Measurements from ENCODE around the gene GPR153. TPM values are rescaled to one million over a fixed set of nuclear protein-coding genes. Genes with fewer than 3 reads are reported as not detected.

Gene GPR153
- total RNA-seq, 2 donors from 2014 or later = 0.62 to 1.6 TPM

- H3K27ac Mint-ChIP-seq = no peak overlapping the region
- DNase-seq (no peak), ATAC-seq (replicated peaks in 1 of 2) (no peak)
- no peak overlapping the region for H3K4me3 Mint-ChIP-seq
- no peaks in the 10 kb centered on the region for H3K4me1 Mint-ChIP-seq (ENCODE audit: low read depth)
- H3K9me3 Mint-ChIP-seq = no peaks in the 10 kb centered on the region
- no peaks in the 10 kb centered on the region for H3K27me3 Mint-ChIP-seq (ENCODE audit: low read depth)
- no peaks in the 10 kb centered on the region for H3K36me3 Mint-ChIP-seq (ENCODE audit: insufficient read depth in 2 of 2)
Observed at GRCh38 chr1:6281511-6282402, 20.9 kb upstream of the GPR153 start.

GRCh38 chr1:6280761-6281451, 20.0 kb upstream of the GPR153 start:
- Mint-ChIP-seq H3K9me3 (no peaks in the 10 kb centered on the region), H3K27ac (no peak overlapping the region), H3K36me3 (ENCODE audit: insufficient read depth in 2 of 2) (no peaks in the 10 kb centered on the region), H3K4me3 (no peak overlapping the region), H3K4me1 (ENCODE audit: low read depth) (no peaks in the 10 kb centered on the region), H3K27me3 (ENCODE audit: low read depth) (no peaks in the 10 kb centered on the region)
- DNase-seq (no peak), ATAC-seq (replicated peaks in 1 of 2) (no peak)

GRCh38 chr1:6279613-6280383, 18.9 kb upstream of the GPR153 start:
- DNase-seq = no peak
- Mint-ChIP-seq H3K4me3 (no peak overlapping the region), H3K27me3 (ENCODE audit: low read depth) (no peaks in the 10 kb centered on the region), H3K27ac (no peak overlapping the region), H3K4me1 (ENCODE audit: low read depth) (no peaks in the 10 kb centered on the region), H3K9me3 (no peaks in the 10 kb centered on the region), H3K36me3 (ENCODE audit: insufficient read depth in 2 of 2) (no peaks in the 10 kb centered on the region)
- ATAC-seq (replicated peaks in 1 of 2) = no peak

GRCh38 chr1:6279066-6279465, 18.2 kb upstream of the GPR153 start:
- H3K27me3 Mint-ChIP-seq (ENCODE audit: low read depth) = no peaks in the 10 kb centered on the region
- H3K9me3 Mint-ChIP-seq = no peaks in the 10 kb centered on the region
- no peaks in the 10 kb centered on the region for H3K36me3 Mint-ChIP-seq (ENCODE audit: insufficient read depth in 2 of 2)
- no peaks in the 10 kb centered on the region for H3K4me1 Mint-ChIP-seq (ENCODE audit: low read depth)
- ATAC-seq (replicated peaks in 1 of 2) = no peak
- H3K4me3 Mint-ChIP-seq = no peak overlapping the region
- DNase-seq = no peak
- H3K27ac Mint-ChIP-seq = no peak overlapping the region

- no peak overlapping the region for H3K27ac Mint-ChIP-seq
- no peak overlapping the region for H3K4me3 Mint-ChIP-seq
- no peak for DNase-seq
- no peaks in the 10 kb centered on the region for H3K36me3 Mint-ChIP-seq (ENCODE audit: insufficient read depth in 2 of 2)
- H3K9me3 Mint-ChIP-seq = no peaks in the 10 kb centered on the region
- no peaks in the 10 kb centered on the region for H3K27me3 Mint-ChIP-seq (ENCODE audit: low read depth)
- no peak for ATAC-seq (replicated peaks in 1 of 2)
- no peaks in the 10 kb centered on the region for H3K4me1 Mint-ChIP-seq (ENCODE audit: low read depth)
Observed at GRCh38 chr1:6278263-6278662, 17.4 kb upstream of the GPR153 start.

GRCh38 chr1:6276811-6277555, 16.1 kb upstream of the GPR153 start:
- H3K9me3 Mint-ChIP-seq = no peaks in the 10 kb centered on the region
- ATAC-seq (replicated peaks in 1 of 2) = no peak
- no peaks in the 10 kb centered on the region for H3K27me3 Mint-ChIP-seq (ENCODE audit: low read depth)
- no peaks in the 10 kb centered on the region for H3K4me1 Mint-ChIP-seq (ENCODE audit: low read depth)
- no peak overlapping the region for H3K27ac Mint-ChIP-seq
- H3K36me3 Mint-ChIP-seq (ENCODE audit: insufficient read depth in 2 of 2) = no peaks in the 10 kb centered on the region
- DNase-seq = no peak
- no peak overlapping the region for H3K4me3 Mint-ChIP-seq

- no peaks in the 10 kb centered on the region for H3K36me3 Mint-ChIP-seq (ENCODE audit: insufficient read depth in 2 of 2)
- no peaks in the 10 kb centered on the region for H3K27me3 Mint-ChIP-seq (ENCODE audit: low read depth)
- no peak for ATAC-seq (replicated peaks in 1 of 2)
- H3K4me3 Mint-ChIP-seq = no peak overlapping the region
- no peak for DNase-seq
- H3K9me3 Mint-ChIP-seq = no peaks in the 10 kb centered on the region
- H3K27ac Mint-ChIP-seq = no peak overlapping the region
- no peaks in the 10 kb centered on the region for H3K4me1 Mint-ChIP-seq (ENCODE audit: low read depth)
Observed at GRCh38 chr1:6275826-6276782, 15.2 kb upstream of the GPR153 start.

GRCh38 chr1:6274622-6275139, 13.8 kb upstream of the GPR153 start:
- no peak overlapping the region for H3K27ac Mint-ChIP-seq
- H3K9me3 Mint-ChIP-seq = no peaks in the 10 kb centered on the region
- no peaks in the 10 kb centered on the region for H3K4me1 Mint-ChIP-seq (ENCODE audit: low read depth)
- H3K36me3 Mint-ChIP-seq (ENCODE audit: insufficient read depth in 2 of 2) = no peaks in the 10 kb centered on the region
- no peak overlapping the region for H3K4me3 Mint-ChIP-seq
- no peak for ATAC-seq (replicated peaks in 1 of 2)
- DNase-seq = no peak
- no peaks in the 10 kb centered on the region for H3K27me3 Mint-ChIP-seq (ENCODE audit: low read depth)

- no peaks in the 10 kb centered on the region for H3K9me3 Mint-ChIP-seq
- no peak overlapping the region for H3K4me3 Mint-ChIP-seq
- no peaks in the 10 kb centered on the region for H3K36me3 Mint-ChIP-seq (ENCODE audit: insufficient read depth in 2 of 2)
- ATAC-seq (replicated peaks in 1 of 2) (no peak), DNase-seq (no peak)
- H3K4me1 Mint-ChIP-seq (ENCODE audit: low read depth) = no peaks in the 10 kb centered on the region
- H3K27me3 Mint-ChIP-seq (ENCODE audit: low read depth) = no peaks in the 10 kb centered on the region
- no peak overlapping the region for H3K27ac Mint-ChIP-seq
Observed at GRCh38 chr1:6274102-6274501, 13.2 kb upstream of the GPR153 start.

- H3K27ac Mint-ChIP-seq = no peak overlapping the region
- ATAC-seq (replicated peaks in 1 of 2) = no peak
- no peaks in the 10 kb centered on the region for H3K4me1 Mint-ChIP-seq (ENCODE audit: low read depth)
- DNase-seq = no peak
- no peak overlapping the region for H3K4me3 Mint-ChIP-seq
- H3K36me3 Mint-ChIP-seq (ENCODE audit: insufficient read depth in 2 of 2) = no peaks in the 10 kb centered on the region
- H3K27me3 Mint-ChIP-seq (ENCODE audit: low read depth) = no peaks in the 10 kb centered on the region
- H3K9me3 Mint-ChIP-seq = no peaks in the 10 kb centered on the region
Observed at GRCh38 chr1:6273380-6273891, 12.5 kb upstream of the GPR153 start.

- H3K36me3 Mint-ChIP-seq (ENCODE audit: insufficient read depth in 2 of 2) = no peaks in the 10 kb centered on the region
- no peak for DNase-seq
- no peaks in the 10 kb centered on the region for H3K9me3 Mint-ChIP-seq
- H3K4me1 Mint-ChIP-seq (ENCODE audit: low read depth) = no peaks in the 10 kb centered on the region
- H3K27me3 Mint-ChIP-seq (ENCODE audit: low read depth) = no peaks in the 10 kb centered on the region
- no peak overlapping the region for H3K4me3 Mint-ChIP-seq
- ATAC-seq (replicated peaks in 1 of 2) = no peak
- no peak overlapping the region for H3K27ac Mint-ChIP-seq
Observed at GRCh38 chr1:6272868-6273267, 12.0 kb upstream of the GPR153 start.
